H9 (cell line): ENCODE measurements around the gene LUZP2. TPM values are rescaled to one million over a fixed set of nuclear protein-coding genes. Genes with fewer than 3 reads are reported as not detected.

Experiments used
- DNase-seq: peaks from one replicate; pipeline ENCODE4 v3.0.0-alpha.2; 2017
- H2AFZ ChIP-seq: one replicate; pipeline ENCODE4 v1.6.1; 2013; ENCODE audit warnings: mild to moderate bottlenecking, low read length, control low read depth, moderate library complexity
- H2AK5ac ChIP-seq: 2 replicates; pipeline ENCODE4 v1.6.1; 2013; ENCODE audit warnings: low read length, control low read depth, mixed read lengths; ENCODE audit not compliant: insufficient read length
- H2BK120ac ChIP-seq: one replicate; pipeline ENCODE4 v1.6.1; 2013; ENCODE audit warnings: low read depth, mild to moderate bottlenecking, low read length, control low read depth, inconsistent platforms; ENCODE audit not compliant: poor library complexity, severe bottlenecking
- H2BK12ac ChIP-seq: 2 replicates; pipeline ENCODE4 v1.6.1; 2013; ENCODE audit warnings: low read length, control low read depth, mixed read lengths, low read depth; ENCODE audit not compliant: insufficient read length
- H2BK15ac ChIP-seq: 2 replicates; pipeline ENCODE4 v1.6.1; 2013; ENCODE audit warnings: low read depth, low read length, control low read depth
- H2BK20ac ChIP-seq: one replicate; pipeline ENCODE4 v1.6.1; 2013; ENCODE audit warnings: low read depth, mild to moderate bottlenecking, low read length, control low read depth, inconsistent platforms; ENCODE audit not compliant: poor library complexity, severe bottlenecking
- H2BK5ac ChIP-seq: 2 replicates; pipeline ENCODE4 v1.6.1; 2013; ENCODE audit warnings: low read length, control low read depth, mixed read lengths; ENCODE audit not compliant: insufficient read length
- H3K14ac ChIP-seq: 2 replicates; pipeline ENCODE4 v1.6.1; 2013; ENCODE audit warnings: low read length, control low read depth; ENCODE audit not compliant: insufficient read depth
- H3K18ac ChIP-seq: 2 replicates; pipeline ENCODE4 v1.6.1; 2013; ENCODE audit warnings: low read depth, mild to moderate bottlenecking, mixed read lengths, low read length, control low read depth; ENCODE audit not compliant: insufficient read length
- H3K23ac ChIP-seq: 2 replicates; pipeline ENCODE4 v1.6.1; 2013; ENCODE audit warnings: low read length, control low read depth, mixed read lengths, low read depth; ENCODE audit not compliant: insufficient read length
- H3K23me2 ChIP-seq: 2 replicates; pipeline ENCODE4 v1.6.1; 2013; ENCODE audit warnings: low read depth, mild to moderate bottlenecking, mixed read lengths, low read length, control low read depth; ENCODE audit not compliant: insufficient read length, poor library complexity, severe bottlenecking
- H3K27ac ChIP-seq: 2 replicates; pipeline ENCODE4 v1.5.1; 2013; ENCODE audit warnings: low read length, control low read depth, mixed read lengths, low read depth; ENCODE audit not compliant: insufficient read length
- H3K27me3 ChIP-seq: 2 replicates; pipeline ENCODE4 v1.6.1; 2013; ENCODE audit warnings: low read length, control low read depth, inconsistent platforms; ENCODE audit not compliant: insufficient read depth
- H3K4ac ChIP-seq: 2 replicates; pipeline ENCODE4 v1.6.1; 2013; ENCODE audit warnings: low read depth, mild to moderate bottlenecking, control low read depth, inconsistent platforms, low read length, moderate library complexity
- H3K4me1 ChIP-seq: 2 replicates; pipeline ENCODE4 v1.6.1; 2013; ENCODE audit warnings: low read length, control low read depth, inconsistent platforms; ENCODE audit not compliant: insufficient read depth
- H3K4me2 ChIP-seq: 2 replicates; pipeline ENCODE4 v1.6.1; 2013; ENCODE audit warnings: low read length, control low read depth, mixed read lengths; ENCODE audit not compliant: insufficient read length, insufficient read depth
- H3K56ac ChIP-seq: 2 replicates; pipeline ENCODE4 v1.6.1; 2013; ENCODE audit warnings: low read depth, mild to moderate bottlenecking, mixed read lengths, low read length, control low read depth; ENCODE audit not compliant: insufficient read length
- H3K79me1 ChIP-seq: 2 replicates; pipeline ENCODE4 v1.6.1; 2013; ENCODE audit warnings: low read depth, mild to moderate bottlenecking, moderate library complexity, low read length, control low read depth, inconsistent platforms; ENCODE audit not compliant: insufficient read depth, poor library complexity, severe bottlenecking
- H3K79me2 ChIP-seq: 2 replicates; pipeline ENCODE4 v1.6.1; 2013; ENCODE audit warnings: low read length, control low read depth, inconsistent platforms; ENCODE audit not compliant: insufficient read depth
- H3K9ac ChIP-seq: 2 replicates; pipeline ENCODE4 v1.6.1; 2013; ENCODE audit warnings: low read length, control low read depth, mixed read lengths; ENCODE audit not compliant: insufficient read length; ENCODE audit errors: extremely low read depth
- H3K9me3 ChIP-seq: one replicate; pipeline ENCODE4 v1.6.1; 2013; ENCODE audit warnings: low read depth, low read length, inconsistent platforms; ENCODE audit not compliant: control insufficient read depth
- H3T11ph ChIP-seq: one replicate; pipeline ENCODE4 v1.6.1; 2013; ENCODE audit warnings: mild to moderate bottlenecking, low read length, control low read depth, inconsistent platforms
- H4K20me1 ChIP-seq: one replicate; pipeline ENCODE4 v1.6.1; 2013; ENCODE audit not compliant: control insufficient read depth, insufficient read length, insufficient read depth
- H4K5ac ChIP-seq: 2 replicates; pipeline ENCODE4 v1.6.1; 2013; ENCODE audit warnings: low read depth, mild to moderate bottlenecking, mixed read lengths, low read length, control low read depth; ENCODE audit not compliant: insufficient read length
- H4K8ac ChIP-seq: replicated peaks from 2 replicates; pipeline ENCODE4 v1.6.1; 2013; ENCODE audit warnings: low read length, control low read depth, mixed read lengths, low read depth; ENCODE audit not compliant: insufficient read length
- H4K91ac ChIP-seq: 2 replicates; pipeline ENCODE4 v1.6.1; 2013; ENCODE audit warnings: low read depth, mild to moderate bottlenecking, moderate library complexity, mixed read lengths, low read length, control low read depth; ENCODE audit not compliant: insufficient read length
- H3K27ac Mint-ChIP-seq, 3 experiments: 2 replicates in 2 of 3; 3 replicates in 1 of 3; pipeline ENCODE4 v1.8.0; 2020 to 2021; ENCODE audit warnings: mixed read lengths in 3 of 3, mild to moderate bottlenecking in 1 of 3, moderate library complexity in 1 of 3
- H3K27me3 Mint-ChIP-seq: 2 replicates; pipeline ENCODE4 v1.8.0; 2021; ENCODE audit warnings: low read depth, mild to moderate bottlenecking, moderate library complexity, mixed read lengths
- H3K36me3 Mint-ChIP-seq, 3 experiments: 2 replicates in 2 of 3; 3 replicates in 1 of 3; pipeline ENCODE4 v1.8.0; 2020 to 2021; ENCODE audit warnings: low read depth in 3 of 3, mixed read lengths in 3 of 3; ENCODE audit not compliant: insufficient read depth in 1 of 3
- H3K4me1 Mint-ChIP-seq, 2 experiments: 2 replicates each; pipeline ENCODE4 v1.8.0; 2020; ENCODE audit warnings: mixed read lengths in 2 of 2
- H3K4me3 Mint-ChIP-seq, 2 experiments: 2 replicates in 1 of 2; 3 replicates in 1 of 2; pipeline ENCODE4 v1.8.0; 2020 to 2021; ENCODE audit warnings: mild to moderate bottlenecking in 2 of 2, mixed read lengths in 2 of 2, moderate library complexity in 1 of 2
- H3K9me3 Mint-ChIP-seq, 2 experiments: 2 replicates in 1 of 2; 3 replicates in 1 of 2; pipeline ENCODE4 v1.8.0; 2020; ENCODE audit warnings: mild to moderate bottlenecking in 2 of 2, mixed read lengths in 2 of 2, moderate library complexity in 1 of 2
- CTCF ChIP-seq: fragments of 200-600 bp; sonication (generic); conservative IDR thresholded peaks from 3 replicates; pipeline ENCODE4 v1.8.0; 2021; ENCODE audit warnings: antibody characterized with exemption, mild to moderate bottlenecking
- WGBS: extraction: QIAGEN DNeasy Blood & Tissue Kit; methylation state at CpG from one replicate; pipeline ENCODE4 v1.1.7; 2013; ENCODE audit warnings: missing lambda C conversion rate, low lambda C conversion rate, mixed read lengths; ENCODE audit not compliant: insufficient read length; ENCODE audit errors: extremely low coverage; 5-methylcytosine and 5-hydroxymethylcytosine counted together
- total RNA-seq: library from RNA; stranded (reverse); gene quantifications from 2 replicates; pipeline ENCODE4 v1.2.1, GENCODE V29; 2021

LUZP2 gene
- total RNA-seq, 1 experiment from 2014 or later, result 25.4 TPM

DNA sequence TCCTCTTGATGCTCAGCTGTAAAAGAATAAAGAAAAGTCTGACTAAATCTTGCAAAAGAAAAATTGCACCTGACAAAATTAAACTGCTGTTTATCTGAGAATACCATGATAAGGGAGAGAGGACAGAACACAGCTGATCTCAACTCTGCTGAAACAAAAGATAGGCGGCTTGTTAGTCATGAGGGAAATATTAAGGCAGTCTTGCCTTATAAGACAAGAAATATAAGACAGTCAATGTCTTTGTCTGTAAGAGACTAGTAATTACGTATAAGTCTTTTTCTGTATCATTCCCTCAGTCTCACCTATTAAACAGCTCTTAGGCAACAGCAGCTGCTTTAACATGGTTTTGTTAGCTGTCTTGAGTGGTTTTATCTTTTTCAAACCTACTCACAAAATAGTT, 296.6 kb downstream of the LUZP2 start:
- no peak overlapping the region for H2BK5ac ChIP-seq
- no peak overlapping the region for H3K56ac ChIP-seq
- no peak overlapping the region for H3K23ac ChIP-seq
- H2AK5ac ChIP-seq, result no peak overlapping the region
- no peak overlapping the region for H4K5ac ChIP-seq
- H2AFZ ChIP-seq, result no peak overlapping the region
- no peak overlapping the region for H3K14ac ChIP-seq
- no CpG with 5 or more reads among the region's 2 CpGs for WGBS
- H2BK12ac ChIP-seq, result no peak overlapping the region
- no peak overlapping the region for H3K4me2 ChIP-seq
- H2BK15ac ChIP-seq, result no peak overlapping the region
- no peak overlapping the region for H4K91ac ChIP-seq
- no peak overlapping the region for H3K27ac ChIP-seq
- no peaks in the 10 kb centered on the region; a peak in 1 of 5 replicates for H3K9me3 Mint-ChIP-seq
- no peaks in the 10 kb centered on the region for H3K23me2 ChIP-seq
- H3K9me3 ChIP-seq, result no peaks in the 10 kb centered on the region
- no peak overlapping the region for H3K9ac ChIP-seq
- H2BK120ac ChIP-seq, result no peak overlapping the region
- H3K4me1 ChIP-seq, result no peaks in the 10 kb centered on the region
- H3K36me3 Mint-ChIP-seq, result peaks cover 0 to 3% (median 0%) of the 10 kb centered on the region in 3 experiments; a peak in 1 of 7 replicates
- no peaks in the 10 kb centered on the region for H3K27me3 ChIP-seq
- H3K79me2 ChIP-seq, result no peaks in the 10 kb centered on the region
- H3K4me1 Mint-ChIP-seq, result peaks cover 0 to 2% of the 10 kb centered on the region in 2 experiments; a peak in 1 of 4 replicates
- H3K18ac ChIP-seq, result no peak overlapping the region
- DNase-seq, result no peak
- no peak overlapping the region for H3K4me3 Mint-ChIP-seq
- H3K27me3 Mint-ChIP-seq, result no peaks in the 10 kb centered on the region
- no peak overlapping the region for H4K8ac ChIP-seq
- no peak overlapping the region for H3T11ph ChIP-seq
- no peak overlapping the region for H3K27ac Mint-ChIP-seq
- H4K20me1 ChIP-seq, result no peaks in the 10 kb centered on the region
- H3K4ac ChIP-seq, result no peak overlapping the region
- no peak overlapping the region for H2BK20ac ChIP-seq
- no peaks in the 10 kb centered on the region for H3K79me1 ChIP-seq
- TF ChIP-seq CTCF, result no peak
